ENCODE data around the gene BMP4.

The BMP4 gene

GRCh38 chr14:53964249-53964648 is 7.6 kb upstream of the BMP4 start:
- DNase-seq (ENCODE audit: low read depth, low spot score): no peak

DNA sequence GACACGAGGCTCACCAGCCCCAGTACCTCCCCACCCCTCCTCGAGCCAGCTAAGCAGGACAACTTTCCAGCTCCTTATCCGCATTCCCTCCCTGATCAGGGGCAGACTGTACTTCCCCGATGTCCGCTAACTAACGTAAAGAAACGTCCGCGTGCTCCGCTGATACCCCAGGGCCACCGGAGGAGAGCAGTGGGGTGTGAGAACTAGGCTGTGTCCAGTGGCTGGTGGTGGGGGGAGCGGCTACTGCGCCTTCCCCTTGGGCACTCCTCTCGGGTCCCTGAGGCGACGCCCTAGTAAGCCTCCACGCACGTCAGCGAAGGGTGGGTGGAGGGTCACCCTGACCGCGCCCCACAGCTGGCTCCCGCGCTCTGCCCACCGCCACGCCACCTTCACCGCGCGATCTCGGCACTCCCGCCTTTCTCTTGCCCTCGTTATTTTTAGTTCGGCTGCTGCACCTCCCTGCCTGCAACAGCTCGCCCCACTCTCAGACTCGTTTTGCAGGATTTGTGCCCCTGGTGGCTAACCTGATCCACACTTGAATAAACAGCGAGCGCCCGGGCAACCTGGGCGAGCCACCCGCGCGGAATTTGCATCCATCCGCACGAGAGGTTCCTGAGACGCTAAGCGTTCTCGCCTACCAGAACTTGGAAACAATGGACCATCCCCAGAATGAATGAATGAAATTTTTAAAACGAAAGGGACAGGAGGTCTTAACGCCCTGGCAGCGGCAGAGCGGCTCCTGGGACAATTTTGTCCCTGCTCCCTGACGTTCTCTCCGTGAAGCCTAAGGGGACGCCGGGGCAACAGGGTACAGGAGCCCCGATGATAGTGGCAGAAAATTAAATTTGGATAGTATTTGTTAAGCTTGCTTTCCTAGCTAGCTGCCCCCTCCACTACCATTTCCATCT is 6.9 kb upstream of the BMP4 start:
- no peak for DNase-seq (ENCODE audit: low read depth, low spot score)

DNA sequence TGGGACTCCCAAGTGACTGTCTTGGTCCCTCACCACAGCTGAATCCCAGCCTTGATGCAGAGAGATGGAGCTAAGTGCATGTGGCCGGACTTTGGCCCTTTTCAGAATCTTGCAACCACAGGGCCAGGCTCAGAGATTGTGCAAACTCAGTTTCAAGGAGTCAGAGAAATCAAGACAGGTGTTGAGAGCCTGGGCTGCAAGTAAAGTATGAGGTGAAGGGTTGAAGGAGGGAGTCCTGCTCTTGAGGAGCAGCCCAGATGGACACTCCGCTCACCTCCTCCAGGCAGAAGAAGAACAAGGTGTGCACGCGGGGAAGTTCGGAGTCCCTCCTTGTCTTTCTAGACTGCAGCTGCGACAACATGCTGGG is 6.3 kb upstream of the BMP4 start:
- DNase-seq (ENCODE audit: low read depth, low spot score): no peak

- DNase-seq (ENCODE audit: low read depth, low spot score): no peak
These were observed 2.0 kb upstream of the BMP4 start for GRCh38 chr14:53958628-53959027.

DNA sequence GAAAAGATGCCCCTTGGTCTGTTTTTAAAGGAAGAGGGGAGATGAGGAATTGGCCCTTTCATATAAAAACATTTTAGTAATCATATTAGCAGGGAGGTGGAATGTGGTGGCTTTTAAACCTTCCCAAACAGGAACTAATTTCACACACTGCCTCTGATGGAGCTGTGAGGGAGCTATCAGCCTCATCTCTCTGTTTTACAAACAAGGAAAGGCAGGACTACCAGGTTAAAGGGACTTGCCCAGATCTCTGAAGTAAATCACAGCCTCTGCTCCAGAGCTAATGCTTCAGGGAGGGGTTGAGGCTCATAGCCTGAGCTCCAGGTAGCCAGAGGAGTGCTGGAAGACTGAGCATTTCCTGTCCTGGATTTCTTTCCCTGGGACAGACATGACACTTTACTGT is 1.1 kb upstream of the BMP4 start:
- DNase-seq (ENCODE audit: low read depth, low spot score): no peak

DNA sequence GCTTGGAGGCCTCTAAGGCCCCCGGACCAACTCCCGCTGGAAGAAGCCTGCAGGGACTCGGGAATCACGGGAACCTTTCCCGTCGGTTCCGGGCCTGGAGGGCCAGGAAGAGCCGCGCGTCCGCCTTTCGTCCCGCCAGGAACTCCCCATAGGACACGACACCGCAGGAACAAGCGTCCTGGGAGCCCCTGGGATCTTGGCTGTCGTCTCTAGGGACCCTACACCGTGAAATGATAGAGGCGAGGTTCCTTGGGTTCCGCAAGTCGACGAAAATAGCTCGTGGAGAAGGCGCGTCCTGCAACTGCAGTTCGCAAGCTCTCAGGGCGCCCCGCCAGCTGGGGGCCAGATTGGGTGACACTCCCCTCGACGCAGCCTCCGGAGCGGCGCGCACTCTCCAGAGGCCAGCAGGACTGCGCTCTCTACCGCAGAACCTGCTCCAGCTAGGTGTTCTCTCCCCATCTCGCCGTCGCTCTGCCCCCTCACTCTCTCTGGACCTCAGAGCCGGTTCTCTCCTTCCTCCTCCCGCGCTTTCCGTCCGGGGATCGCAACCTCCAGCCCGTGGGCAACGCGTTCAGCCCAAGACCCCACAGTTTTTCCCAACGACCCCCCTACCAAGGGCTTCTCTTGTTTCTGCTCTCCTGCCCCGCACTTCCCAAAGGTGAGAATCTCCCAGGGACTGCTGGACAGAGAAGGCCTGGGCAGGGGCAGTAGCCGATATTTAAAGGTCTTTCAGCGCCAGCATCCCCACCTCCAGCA is 776 bp downstream of the BMP4 start:
- DNase-seq (ENCODE audit: low read depth, low spot score): no peak

DNA sequence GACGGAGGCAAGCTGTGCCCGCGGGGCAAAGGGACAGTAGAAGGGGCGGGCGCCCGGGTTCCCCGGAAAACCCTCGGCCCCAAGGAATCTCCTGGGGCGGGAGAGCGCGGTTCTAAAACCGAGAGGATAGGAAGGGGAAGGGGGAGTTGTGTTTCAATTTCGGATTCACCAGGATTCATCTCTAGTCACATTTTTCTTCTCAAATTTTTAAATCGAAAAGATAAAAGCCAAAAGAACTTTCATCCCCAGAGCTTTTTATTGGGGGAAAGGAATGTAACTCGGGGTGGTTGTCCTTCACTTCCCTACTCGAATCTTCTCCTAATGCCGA is 1.4 kb downstream of the BMP4 start:
- no peak for DNase-seq (ENCODE audit: low read depth, low spot score)

GRCh38 chr14:53954551-53955228 is 1.9 kb downstream of the BMP4 start:
- no peak for DNase-seq (ENCODE audit: low read depth, low spot score)

DNA sequence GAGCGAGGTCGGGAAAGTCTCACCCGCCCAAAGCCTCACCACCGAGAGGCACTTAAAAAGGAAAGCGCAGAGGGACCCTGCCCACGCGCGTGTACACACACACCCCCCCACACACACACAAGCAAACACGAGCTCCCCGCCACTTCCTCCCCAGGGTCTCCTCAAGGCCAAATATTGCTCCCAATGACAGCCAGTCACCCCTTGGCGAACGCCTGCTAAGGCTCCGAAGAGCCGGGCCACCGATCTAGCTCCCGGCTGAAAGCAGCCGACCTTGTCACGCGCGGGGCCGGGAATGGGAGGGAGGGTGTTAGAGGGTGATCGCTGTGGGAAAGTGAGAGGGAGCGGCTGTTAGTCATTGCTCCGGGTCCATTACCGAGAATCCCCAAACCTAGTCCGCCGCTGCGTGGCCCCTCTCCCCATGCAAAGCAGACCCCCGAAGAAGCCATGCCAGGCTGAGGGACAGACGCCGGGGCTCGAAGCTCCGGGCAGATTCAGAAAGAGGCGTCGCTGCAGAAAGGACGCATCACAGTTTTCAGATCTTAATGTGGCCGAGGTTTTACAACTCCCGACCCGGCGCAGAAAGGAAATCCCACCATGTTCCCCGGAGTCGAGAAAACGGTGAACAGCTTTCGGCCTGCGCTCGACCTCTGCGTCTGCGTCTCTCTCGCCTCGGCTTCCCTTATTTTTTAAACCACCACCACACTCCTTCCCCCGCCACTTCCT is 2.6 kb downstream of the BMP4 start:
- DNase-seq (ENCODE audit: low read depth, low spot score): no peak

DNA sequence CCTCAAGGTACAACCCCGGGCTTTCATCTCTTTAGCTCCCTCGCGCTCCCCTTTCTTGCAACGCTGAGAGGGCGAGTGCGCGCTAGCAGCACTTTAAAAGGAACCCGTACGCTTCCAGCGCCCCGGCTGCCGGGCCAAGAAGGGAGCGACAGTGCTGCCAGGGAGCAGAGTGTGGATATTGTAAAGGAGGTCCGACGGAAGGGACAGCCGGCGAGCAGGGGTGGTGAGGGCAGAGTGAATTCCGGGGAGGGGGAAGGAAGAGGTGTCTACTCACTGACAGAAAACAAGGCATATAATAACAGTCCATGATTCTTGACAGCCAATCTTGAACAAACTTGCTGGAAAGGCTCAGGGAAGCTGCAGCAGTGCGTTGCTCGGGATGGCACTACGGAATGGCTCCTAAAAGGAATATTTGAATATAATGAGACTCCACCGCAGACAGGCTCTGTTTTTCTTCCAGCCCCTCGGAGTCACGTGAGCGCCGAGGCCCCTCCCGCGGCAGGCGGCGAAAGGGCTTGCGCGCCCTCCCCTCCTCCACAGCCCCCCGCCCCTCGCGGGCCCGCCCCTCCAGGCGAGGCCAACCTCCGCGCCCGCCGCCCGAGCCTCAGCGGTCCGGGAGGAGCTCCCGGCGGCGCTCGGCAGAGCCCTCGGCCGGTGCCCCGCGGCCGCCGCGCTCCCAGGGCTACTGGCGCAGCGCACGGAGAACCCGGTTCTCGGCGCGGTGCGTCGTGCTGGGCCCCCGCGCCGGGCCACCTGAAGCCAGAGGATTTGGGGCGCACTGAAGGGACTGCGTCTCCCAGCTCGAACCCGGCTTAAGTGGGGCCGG is 3.4 kb downstream of the BMP4 start:
- no peak for DNase-seq (ENCODE audit: low read depth, low spot score)

GRCh38 chr14:53952533-53952932 is 4.1 kb downstream of the BMP4 start:
- no peak for DNase-seq (ENCODE audit: low read depth, low spot score)

GRCh38 chr14:53951627-53952303 is 4.9 kb downstream of the BMP4 start:
- DNase-seq (ENCODE audit: low read depth, low spot score): no peak

- DNase-seq (ENCODE audit: low read depth, low spot score): no peak
These were observed 5.4 kb downstream of the BMP4 start for GRCh38 chr14:53951243-53951626.

- no peak for DNase-seq (ENCODE audit: low read depth, low spot score)
These were observed 6.4 kb downstream of the BMP4 start for GRCh38 chr14:53950031-53950793.

DNA sequence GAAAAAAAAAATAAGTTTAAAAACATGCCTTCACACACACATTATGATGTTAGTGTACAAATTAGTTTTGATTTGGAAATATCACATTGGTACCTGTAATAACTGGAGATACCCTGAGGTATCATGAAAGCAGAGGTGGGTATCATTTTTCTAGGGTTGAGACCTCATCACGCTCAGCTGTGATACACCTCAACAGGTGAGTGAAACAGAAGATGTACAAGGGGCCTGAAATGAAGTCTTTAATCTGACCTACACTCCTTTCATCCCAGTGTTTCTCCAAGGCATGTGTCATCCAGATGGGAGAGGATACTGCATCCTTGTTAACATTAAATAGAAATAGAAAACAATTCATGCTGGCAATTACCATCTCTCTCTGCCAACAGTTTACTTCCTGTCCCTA is 7.4 kb downstream of the BMP4 start:
- DNase-seq (ENCODE audit: low read depth, low spot score): no peak

- DNase-seq (ENCODE audit: low read depth, low spot score): no peak
These were observed 8.3 kb downstream of the BMP4 start for GRCh38 chr14:53948205-53948884.

DNA sequence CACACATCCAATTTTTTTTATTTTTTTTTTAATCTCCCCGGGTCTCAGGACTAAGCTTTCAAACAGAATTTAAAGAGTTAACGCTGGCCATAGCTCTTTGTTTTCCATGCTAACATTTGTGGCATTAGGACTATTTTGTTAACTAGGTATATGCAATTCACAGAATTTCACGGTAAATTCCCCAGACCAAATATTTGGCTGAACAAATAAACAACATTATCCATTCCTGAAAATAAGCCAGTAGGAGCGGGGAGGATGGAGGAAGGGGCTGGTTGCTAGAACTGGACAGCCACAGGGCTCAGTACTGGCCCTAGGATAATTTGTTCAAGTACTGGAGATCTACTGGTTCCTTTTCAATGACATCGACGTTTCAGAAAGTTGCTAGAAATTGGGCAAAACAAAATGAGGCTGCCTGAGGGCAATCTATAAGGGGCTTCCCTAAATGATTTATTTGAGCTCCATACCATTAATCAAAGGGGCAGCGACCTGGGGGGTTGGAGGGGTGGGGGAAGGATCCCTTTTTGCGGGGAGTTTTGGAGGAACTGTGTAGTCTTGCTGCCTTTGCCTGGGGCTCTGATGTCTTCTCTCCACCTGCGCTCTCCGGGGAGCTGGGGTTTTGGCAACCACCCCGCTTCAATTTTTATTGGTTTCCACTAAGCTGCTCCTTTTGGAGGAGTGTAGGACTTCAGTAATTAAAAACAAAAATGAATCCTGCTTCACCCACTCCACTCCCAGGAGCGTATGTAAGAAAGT is 9.0 kb downstream of the BMP4 start:
- no peak for DNase-seq (ENCODE audit: low read depth, low spot score)

DNA sequence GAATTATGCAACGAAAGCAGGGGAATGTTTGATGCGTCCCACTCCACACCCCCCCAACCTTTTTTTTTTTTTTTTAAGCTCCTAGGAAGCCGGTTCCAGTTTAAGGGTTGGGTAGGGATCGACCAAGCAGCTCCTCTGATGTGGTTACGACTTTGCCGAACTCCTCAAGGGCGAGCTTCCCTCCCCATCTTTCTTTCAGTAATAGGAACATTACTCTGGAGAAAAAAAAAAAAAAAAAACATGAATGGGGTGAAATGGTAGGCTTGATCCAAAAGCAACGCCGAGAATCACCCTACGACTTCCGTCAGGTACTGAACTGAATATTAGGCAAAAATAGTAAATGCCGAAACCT is 9.6 kb downstream of the BMP4 start:
- no peak for DNase-seq (ENCODE audit: low read depth, low spot score)

All from iPS DF 19.7 (cell line).